Trophoblast cell (in vitro differentiated cells and primary cell): Measurements from ENCODE around the gene RASEF.
"Not testable (repeated sequence)": the region's sequence is repeated elsewhere in the genome, so short reads cannot be mapped to it uniquely, and the experiment has no call there.

ENCODE experiments used
- DNase-seq, 2 donors: peaks; one replicate each; pipeline ENCODE4 v3.0.0-alpha.2; 2016
- H2AFZ ChIP-seq: 2 replicates; pipeline ENCODE4 v1.6.1; 2013; ENCODE audit warnings: low read length, moderate library complexity, mild to moderate bottlenecking; ENCODE audit not compliant: insufficient read depth, poor library complexity
- H2AK5ac ChIP-seq: 2 replicates; pipeline ENCODE4 v1.6.1; 2013; ENCODE audit warnings: mild to moderate bottlenecking, low read length
- H2BK120ac ChIP-seq: 2 replicates; pipeline ENCODE4 v1.6.1; 2013; ENCODE audit warnings: low read length, mild to moderate bottlenecking, moderate library complexity; ENCODE audit not compliant: insufficient read depth, poor library complexity
- H2BK12ac ChIP-seq: 2 replicates; pipeline ENCODE4 v1.6.1; 2013; ENCODE audit warnings: mild to moderate bottlenecking, low read length, moderate library complexity
- H2BK5ac ChIP-seq: 2 replicates; pipeline ENCODE4 v1.6.1; 2013; ENCODE audit warnings: low read length, low read depth, moderate library complexity, mild to moderate bottlenecking; ENCODE audit not compliant: poor library complexity
- H3K14ac ChIP-seq: 2 replicates; pipeline ENCODE4 v1.6.1; 2013; ENCODE audit warnings: mild to moderate bottlenecking, low read length
- H3K18ac ChIP-seq: 2 replicates; pipeline ENCODE4 v1.6.1; 2013; ENCODE audit warnings: mild to moderate bottlenecking, low read length
- H3K23ac ChIP-seq: 2 replicates; pipeline ENCODE4 v1.6.1; 2013; ENCODE audit warnings: low read length
- H3K27ac ChIP-seq: 2 replicates; pipeline ENCODE4 v1.5.1; 2013; ENCODE audit warnings: low read depth, mild to moderate bottlenecking, inconsistent platforms, low read length, moderate library complexity
- H3K27me3 ChIP-seq: 2 replicates; pipeline ENCODE4 v1.6.1; 2013; ENCODE audit warnings: inconsistent platforms, mild to moderate bottlenecking, low read length, moderate library complexity; ENCODE audit not compliant: insufficient read depth
- H3K36me3 ChIP-seq, 2 experiments: 1 replicate in 1 of 2; 2 replicates in 1 of 2; pipeline ENCODE4 v1.6.1; 2013; ENCODE audit warnings: low read length in 2 of 2, mild to moderate bottlenecking in 2 of 2, moderate library complexity in 1 of 2; ENCODE audit not compliant: insufficient read depth in 2 of 2, control insufficient read depth in 1 of 2
- H3K4ac ChIP-seq: 2 replicates; pipeline ENCODE4 v1.6.1; 2013; ENCODE audit warnings: low read depth, mild to moderate bottlenecking, low read length, moderate library complexity
- H3K4me1 ChIP-seq, 2 experiments: 1 replicate in 1 of 2; 2 replicates in 1 of 2; pipeline ENCODE4 v1.6.1; 2013; ENCODE audit warnings: low read length in 2 of 2, mild to moderate bottlenecking in 2 of 2, moderate library complexity in 1 of 2; ENCODE audit not compliant: insufficient read depth in 2 of 2, control insufficient read depth in 1 of 2
- H3K4me2 ChIP-seq: 2 replicates; pipeline ENCODE4 v1.6.1; 2013; ENCODE audit warnings: inconsistent platforms, mild to moderate bottlenecking, low read length, moderate library complexity
- H3K4me3 ChIP-seq: 2 replicates; pipeline ENCODE4 v1.5.1; 2013; ENCODE audit warnings: mild to moderate bottlenecking, low read depth, low read length, inconsistent platforms
- H3K79me1 ChIP-seq: one replicate; pipeline ENCODE4 v1.6.1; 2013; ENCODE audit warnings: low read length
- H3K79me2 ChIP-seq: 2 replicates; pipeline ENCODE4 v1.6.1; 2013; ENCODE audit warnings: low read length, mild to moderate bottlenecking; ENCODE audit not compliant: control insufficient read depth, insufficient read depth, poor library complexity
- H3K9ac ChIP-seq: 2 replicates; pipeline ENCODE4 v1.6.1; 2013; ENCODE audit warnings: mild to moderate bottlenecking, low read length
- H3K9me3 ChIP-seq: 2 replicates; pipeline ENCODE4 v1.6.1; 2013; ENCODE audit warnings: low read depth, mild to moderate bottlenecking, control low read depth, inconsistent platforms, low read length; ENCODE audit not compliant: insufficient read depth
- H4K12ac ChIP-seq: 2 replicates; pipeline ENCODE4 v1.6.1; 2013; ENCODE audit warnings: low read depth, mild to moderate bottlenecking, low read length, moderate library complexity
- H4K8ac ChIP-seq: 2 replicates; pipeline ENCODE4 v1.6.1; 2013; ENCODE audit warnings: low read depth, mild to moderate bottlenecking, low read length, moderate library complexity
- H4K91ac ChIP-seq: one replicate; pipeline ENCODE4 v1.6.1; 2013; ENCODE audit warnings: low read depth, mild to moderate bottlenecking, low read length, moderate library complexity
- WGBS: extraction: QIAGEN DNeasy Blood & Tissue Kit; methylation state at CpG from one replicate; pipeline ENCODE4 v1.1.7; 2013; ENCODE audit warnings: missing lambda C conversion rate; ENCODE audit not compliant: insufficient read length, insufficient coverage; ENCODE audit errors: extremely low coverage; 5-methylcytosine and 5-hydroxymethylcytosine counted together

RASEF gene

DNA sequence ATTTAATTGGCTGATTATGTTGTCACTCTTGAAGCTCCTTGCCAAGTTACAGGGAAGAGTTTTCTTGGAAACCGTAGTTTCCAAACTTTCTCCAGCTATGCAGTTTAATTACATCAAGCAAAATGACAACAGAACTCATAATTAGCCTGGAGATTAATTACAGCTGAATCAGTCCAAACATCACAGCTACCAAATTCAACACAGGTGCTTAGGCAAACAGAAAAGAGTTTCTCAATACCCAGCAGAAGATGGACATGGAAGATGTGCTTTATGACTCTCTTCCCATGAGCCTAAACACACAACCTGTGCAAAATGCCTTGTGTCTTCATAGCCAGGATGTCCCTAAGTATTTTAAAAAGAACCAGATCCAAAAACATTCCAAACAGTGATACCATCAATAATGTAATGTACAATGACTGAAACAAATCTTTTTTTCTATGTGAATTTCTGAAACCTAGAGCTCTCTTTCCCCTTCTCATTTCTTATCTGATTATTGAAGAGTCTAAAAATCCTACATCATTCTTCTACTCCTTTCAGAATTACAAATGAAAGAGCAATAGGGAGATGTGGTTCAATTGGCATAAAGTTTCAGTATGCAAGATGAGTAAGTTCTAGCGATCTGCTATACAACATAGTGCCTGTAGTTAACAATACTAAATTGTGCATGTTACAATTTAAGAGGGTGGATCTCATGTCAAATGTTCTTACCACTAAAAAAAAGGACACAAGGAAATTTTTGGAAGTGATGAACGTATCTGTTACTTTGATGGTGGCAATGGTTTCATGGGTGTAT is 124.3 kb downstream of the RASEF start:
- Histone ChIP-seq H3K4me3 (no peak overlapping the region), H3K9me3 (no peaks in the 10 kb centered on the region), H3K4me2 (no peak overlapping the region), H2AFZ (no peak overlapping the region), H3K14ac (no peak overlapping the region), H3K4me1 (peaks cover 0 to 4% of the 10 kb centered on the region in 2 experiments), H3K36me3 (no peaks in the 10 kb centered on the region), H3K18ac (no peak overlapping the region), H2BK120ac (no peak overlapping the region), H2BK12ac (no peak overlapping the region), H3K27me3 (no peaks in the 10 kb centered on the region), H2AK5ac (no peak overlapping the region), H3K79me2 (no peaks in the 10 kb centered on the region), H3K9ac (no peak overlapping the region), H3K79me1 (peaks cover 7% of the 10 kb centered on the region), H4K8ac (no peak overlapping the region), H3K23ac (no peak overlapping the region), H4K12ac (no peak overlapping the region), H4K91ac (no peak overlapping the region), H3K27ac (no peak overlapping the region), H3K4ac (no peak overlapping the region), H2BK5ac (no peak overlapping the region)
- DNase-seq: no peak
- WGBS: no CpG with 5 or more reads among the region's 3 CpGs

DNA sequence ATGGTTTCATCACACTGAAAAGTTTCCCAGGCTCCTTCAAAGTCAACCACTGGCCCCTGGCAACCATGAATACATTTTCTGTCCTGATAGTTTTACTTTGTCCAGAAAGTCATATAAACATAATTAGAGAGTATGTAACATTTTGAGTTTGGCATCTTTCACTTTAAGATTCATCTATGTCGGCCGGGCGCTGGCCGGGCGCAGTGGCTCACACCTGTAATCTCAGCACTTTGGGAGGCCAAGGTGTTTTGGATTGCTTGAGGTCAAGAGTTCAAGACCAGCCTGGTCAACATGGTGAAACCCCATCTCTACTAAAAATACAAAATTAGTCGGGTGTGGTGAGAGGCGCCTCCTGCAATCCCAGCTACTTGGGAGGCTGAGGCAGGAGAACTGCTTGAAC is 126.4 kb downstream of the RASEF start:
- H3K27ac ChIP-seq, H3K4me1 ChIP-seq, H4K8ac ChIP-seq, H3K4me2 ChIP-seq, H3K36me3 ChIP-seq, H3K27me3 ChIP-seq, H3K23ac ChIP-seq, H3K9ac ChIP-seq, H2AFZ ChIP-seq, H4K12ac ChIP-seq, H3K79me1 ChIP-seq, DNase-seq, H2AK5ac ChIP-seq, H3K14ac ChIP-seq, H3K9me3 ChIP-seq, H3K4me3 ChIP-seq, H3K18ac ChIP-seq, H2BK5ac ChIP-seq, H3K4ac ChIP-seq, H3K79me2 ChIP-seq: not testable (repeated sequence)
- peak overlapping the region; percentile 13 for H2BK120ac ChIP-seq
- H2BK12ac ChIP-seq: peak overlapping the region; percentile 40
- WGBS: no CpG with 5 or more reads among the region's 7 CpGs
- peak overlapping the region; percentile 14 for H4K91ac ChIP-seq

- Histone ChIP-seq H3K36me3 (no peaks in the 10 kb centered on the region), H4K91ac (no peak overlapping the region), H4K8ac (no peak overlapping the region), H3K79me1 (peaks cover 7% of the 10 kb centered on the region), H3K9me3 (no peaks in the 10 kb centered on the region), H4K12ac (no peak overlapping the region), H3K9ac (no peak overlapping the region), H3K23ac (no peak overlapping the region), H3K14ac (no peak overlapping the region), H3K27ac (peak overlapping the region; percentile 93), H2BK5ac (peak overlapping the region; percentile 73), H3K4me3 (no peak overlapping the region), H3K4me1 (peaks cover 0 to 4% of the 10 kb centered on the region in 2 experiments), H2AK5ac (no peak overlapping the region), H2AFZ (no peak overlapping the region), H3K79me2 (no peaks in the 10 kb centered on the region), H3K4ac (no peak overlapping the region), H2BK120ac (no peak overlapping the region), H3K4me2 (no peak overlapping the region), H3K27me3 (no peaks in the 10 kb centered on the region), H2BK12ac (no peak overlapping the region), H3K18ac (no peak overlapping the region)
- WGBS: no CpG with 5 or more reads among the region's 2 CpGs
- peak in 1 of 2 donors; percentile 45 for DNase-seq
Observed at GRCh38 chr9:82934949-82935348, 128.0 kb downstream of the RASEF start.

DNA sequence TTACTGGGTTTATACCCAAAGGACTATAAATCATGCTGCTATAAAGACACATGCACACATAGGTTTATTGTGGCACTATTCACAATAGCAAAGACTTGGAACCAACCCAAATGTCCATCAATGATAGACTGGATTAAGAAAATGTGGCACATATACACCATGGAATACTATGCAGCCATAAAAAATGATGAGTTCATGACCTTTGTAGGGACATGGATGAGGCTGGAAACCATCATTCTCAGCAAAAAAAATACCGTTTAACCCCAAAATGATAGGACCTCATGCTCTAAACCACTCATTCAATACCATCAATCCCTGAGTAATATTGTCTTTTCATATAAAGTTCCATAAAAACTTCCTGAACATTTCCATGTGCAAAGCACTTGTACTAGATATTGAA is 128.9 kb downstream of the RASEF start:
- not testable (repeated sequence) for H2AK5ac ChIP-seq, H3K9me3 ChIP-seq, H3K79me2 ChIP-seq, H4K12ac ChIP-seq, H2BK12ac ChIP-seq, H3K4me3 ChIP-seq, H3K23ac ChIP-seq, H3K4me2 ChIP-seq, H3K14ac ChIP-seq, H4K8ac ChIP-seq, H3K4me1 ChIP-seq, H3K18ac ChIP-seq, H2BK120ac ChIP-seq, DNase-seq, H3K36me3 ChIP-seq, H3K27me3 ChIP-seq, H3K4ac ChIP-seq, H3K79me1 ChIP-seq, H3K9ac ChIP-seq, H4K91ac ChIP-seq, H2BK5ac ChIP-seq, H2AFZ ChIP-seq, H3K27ac ChIP-seq
- WGBS: no CpG with 5 or more reads among the region's 1 CpG
